PC-3 (cell line): Measurements from ENCODE around the gene PIGO. TPM values are rescaled to one million over a fixed set of nuclear protein-coding genes. Genes with fewer than 3 reads are reported as not detected.

Experiments used
- ATAC-seq: fragments of 200-7000 bp; cut with Tn5 transposase; 2 replicates; pipeline ENCODE4 v1.9.1; 2020; ENCODE audit warnings: mild to moderate bottlenecking, moderate library complexity
- BruUV-seq: library from RNA; stranded (reverse); fragments of 400-500 nt; replicated peaks from 2 replicates; lab custom pipeline; 2021; lab: Mats Ljungman, UMichigan
- CTCF ChIA-PET: fragments of 300-600 bp; sonication (Branson Sonifier 250); formaldehyde crosslinking; loops from one replicate; lab custom pipeline; 2022; ENCODE audit warnings: antibody characterized with exemption; lab: Charles Lee
- POLR2A ChIA-PET: fragments of 300-600 bp; sonication (Branson Sonifier 250); formaldehyde crosslinking; loops from one replicate; lab custom pipeline; 2022; ENCODE audit warnings: antibody characterized with exemption; ENCODE audit not compliant: unreplicated experiment; lab: Charles Lee
- DNase-seq: peaks from one replicate; pipeline ENCODE4 v3.0.0-alpha.2; 2015
- H2AFZ ChIP-seq: fragments of 300-600 bp; sonication (generic); 2 replicates; pipeline ENCODE4 v1.6.0; 2016; ENCODE audit warnings: antibody characterized with exemption, low read length
- H3F3A ChIP-seq: fragments of 300-600 bp; sonication (generic); one replicate; pipeline ENCODE4 v1.6.0; 2017; ENCODE audit warnings: antibody characterized with exemption, low read length, control low read depth, mild to moderate bottlenecking; ENCODE audit not compliant: unreplicated experiment
- H3K27ac ChIP-seq: fragments of 300-600 bp; sonication (generic); 2 replicates; pipeline ENCODE4 v1.5.1; 2016; ENCODE audit warnings: mild to moderate bottlenecking, low read length
- H3K27me3 ChIP-seq: fragments of 300-600 bp; sonication (generic); 2 replicates; pipeline ENCODE4 v1.6.1; 2016; ENCODE audit warnings: low read length, mixed read lengths
- H3K36me3 ChIP-seq: fragments of 300-600 bp; sonication (generic); 2 replicates; pipeline ENCODE4 v1.6.1; 2016; ENCODE audit warnings: low read depth, mixed run types, low read length, mixed read lengths
- H3K4me1 ChIP-seq: fragments of 300-600 bp; sonication (generic); 2 replicates; pipeline ENCODE4 v1.5.1; 2016; ENCODE audit warnings: low read length; ENCODE audit not compliant: insufficient read depth
- H3K4me2 ChIP-seq: fragments of 300-600 bp; sonication (generic); 2 replicates; pipeline ENCODE4 v1.6.0; 2016; ENCODE audit warnings: low read length
- H3K4me3 ChIP-seq: fragments of 300-600 bp; sonication (generic); 2 replicates; pipeline ENCODE4 v1.5.1; 2016; ENCODE audit warnings: mild to moderate bottlenecking, low read length, mixed read lengths
- H3K79me2 ChIP-seq: fragments of 300-600 bp; sonication (generic); 2 replicates; pipeline ENCODE4 v1.6.1; 2017; ENCODE audit warnings: low read length, mixed read lengths
- H3K9ac ChIP-seq: fragments of 300-600 bp; sonication (generic); 2 replicates; pipeline ENCODE4 v1.6.0; 2016; ENCODE audit warnings: mild to moderate bottlenecking, low read length
- H3K9me2 ChIP-seq: fragments of 300-600 bp; sonication (generic); replicated peaks from 2 replicates; pipeline ENCODE4 v1.6.1; 2016; ENCODE audit warnings: mixed run types, low read length, mixed read lengths
- H3K9me3 ChIP-seq: fragments of 300-600 bp; sonication (generic); 2 replicates; pipeline ENCODE4 v1.6.1; 2016; ENCODE audit warnings: low read length, mixed read lengths
- H4K20me1 ChIP-seq: fragments of 300-600 bp; sonication (generic); 2 replicates; pipeline ENCODE4 v1.6.1; 2016; ENCODE audit warnings: low read length, mixed read lengths
- EZH2 ChIP-seq: fragments of 300-600 bp; sonication (generic); IDR thresholded peaks from one replicate; pipeline ENCODE4 v1.6.1; 2017; ENCODE audit warnings: antibody characterized with exemption, mild to moderate bottlenecking, low read length; ENCODE audit not compliant: unreplicated experiment
- EZH2phosphoT487 ChIP-seq: fragments of 300-600 bp; sonication (generic); IDR thresholded peaks from 2 replicates; pipeline ENCODE4 v1.6.1; 2018; ENCODE audit warnings: mild to moderate bottlenecking, antibody characterized with exemption, low read length, borderline replicate concordance
- intact Hi-C: fragments of 100-400 bp; cut with micrococcal nuclease; formaldehyde crosslinking; loops from 2 replicates; pipeline ENCODE4 v1.9.0; 2023
- total RNA-seq: library from RNA; depleted of rRNA; stranded (reverse); fragments of >200 nt; gene quantifications from 2 replicates; pipeline ENCODE4 v1.2.3, GENCODE V29; 2014
- TF ChIP-seq, protein P1 (sequence below): fragments of 300-600 bp; sonication (generic); conservative IDR thresholded peaks from 2 replicates; pipeline ENCODE4 v1.5.1; 2017; ENCODE audit warnings: antibody characterized with exemption, low read depth, mild to moderate bottlenecking, low read length

The PIGO gene
- total RNA-seq, 1 experiment from 2014 or later = 18.2 TPM

DNA sequence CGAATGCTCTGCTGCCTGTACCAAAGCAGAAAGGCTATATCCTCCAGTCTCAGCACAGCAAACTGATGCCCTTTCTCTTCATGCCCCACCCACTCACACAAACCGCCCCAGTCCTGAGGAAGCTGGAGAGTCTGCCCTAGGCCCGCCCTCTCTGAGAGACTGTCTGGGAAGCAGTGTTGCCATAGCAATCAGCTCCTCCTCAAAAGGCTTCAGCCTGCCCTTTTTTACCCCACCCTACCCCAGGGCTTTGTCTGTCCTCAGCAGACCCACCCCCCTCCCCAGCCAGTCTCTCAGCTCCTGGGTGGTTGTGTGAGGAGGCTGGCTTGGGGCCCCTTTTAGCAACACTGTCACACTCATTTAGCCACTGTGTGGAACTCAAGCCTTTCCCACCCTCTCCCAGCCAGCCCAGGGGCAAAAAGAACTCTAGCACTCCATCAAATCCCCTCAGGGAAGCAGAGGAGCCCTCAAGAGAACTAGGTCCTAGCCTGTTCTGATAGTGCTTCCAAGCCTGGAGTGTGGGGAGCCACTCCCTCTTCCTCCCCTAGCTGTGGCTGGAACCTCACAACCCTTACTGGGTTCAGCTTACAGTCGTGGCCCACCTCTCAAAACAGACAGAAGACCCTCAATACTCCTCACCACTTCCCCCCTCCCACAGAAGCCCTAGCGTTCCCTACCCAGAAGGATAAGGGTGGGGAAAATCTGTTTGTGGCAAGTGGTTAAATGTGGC is 17.9 kb upstream of the PIGO start:
- ChIA-PET POLR2A (interaction anchor here (0.5 to 0.8 kb wide), 4 partner anchors 63 to 618 kb away, joined by 3 to 4 read pairs (median 3); partner anchors contain the start of gene CREB3), CTCF (no interaction called here)
- BruUV-seq = TSS peak; percentile 59
- TF ChIP-seq, protein P1, sequence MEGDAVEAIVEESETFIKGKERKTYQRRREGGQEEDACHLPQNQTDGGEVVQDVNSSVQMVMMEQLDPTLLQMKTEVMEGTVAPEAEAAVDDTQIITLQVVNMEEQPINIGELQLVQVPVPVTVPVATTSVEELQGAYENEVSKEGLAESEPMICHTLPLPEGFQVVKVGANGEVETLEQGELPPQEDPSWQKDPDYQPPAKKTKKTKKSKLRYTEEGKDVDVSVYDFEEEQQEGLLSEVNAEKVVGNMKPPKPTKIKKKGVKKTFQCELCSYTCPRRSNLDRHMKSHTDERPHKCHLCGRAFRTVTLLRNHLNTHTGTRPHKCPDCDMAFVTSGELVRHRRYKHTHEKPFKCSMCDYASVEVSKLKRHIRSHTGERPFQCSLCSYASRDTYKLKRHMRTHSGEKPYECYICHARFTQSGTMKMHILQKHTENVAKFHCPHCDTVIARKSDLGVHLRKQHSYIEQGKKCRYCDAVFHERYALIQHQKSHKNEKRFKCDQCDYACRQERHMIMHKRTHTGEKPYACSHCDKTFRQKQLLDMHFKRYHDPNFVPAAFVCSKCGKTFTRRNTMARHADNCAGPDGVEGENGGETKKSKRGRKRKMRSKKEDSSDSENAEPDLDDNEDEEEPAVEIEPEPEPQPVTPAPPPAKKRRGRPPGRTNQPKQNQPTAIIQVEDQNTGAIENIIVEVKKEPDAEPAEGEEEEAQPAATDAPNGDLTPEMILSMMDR = no peak
- TF ChIP-seq EZH2 (no peak), EZH2phosphoT487 (no peak)
- Histone ChIP-seq H3K27me3 (no peaks in the 10 kb centered on the region), H3K9ac (peak overlapping the region; percentile 28), H2AFZ (peak overlapping the region; percentile 50), H3K9me3 (no peaks in the 10 kb centered on the region), H3K4me2 (peak overlapping the region; percentile 99), H3K9me2 (no peaks in the 10 kb centered on the region), H3K79me2 (no peaks in the 10 kb centered on the region), H3K4me1 (peaks cover 49% of the 10 kb centered on the region), H3K36me3 (no peaks in the 10 kb centered on the region; the same call in 1 of the 2 replicates), H3K27ac (peak overlapping the region; percentile 39), H3K4me3 (peak overlapping the region; percentile 83), H4K20me1 (no peaks in the 10 kb centered on the region), H3F3A (no peaks in the 10 kb centered on the region)
- intact Hi-C loops = no loop called here
- DNase-seq (peak; percentile 66), ATAC-seq (peak; percentile 18)

DNA sequence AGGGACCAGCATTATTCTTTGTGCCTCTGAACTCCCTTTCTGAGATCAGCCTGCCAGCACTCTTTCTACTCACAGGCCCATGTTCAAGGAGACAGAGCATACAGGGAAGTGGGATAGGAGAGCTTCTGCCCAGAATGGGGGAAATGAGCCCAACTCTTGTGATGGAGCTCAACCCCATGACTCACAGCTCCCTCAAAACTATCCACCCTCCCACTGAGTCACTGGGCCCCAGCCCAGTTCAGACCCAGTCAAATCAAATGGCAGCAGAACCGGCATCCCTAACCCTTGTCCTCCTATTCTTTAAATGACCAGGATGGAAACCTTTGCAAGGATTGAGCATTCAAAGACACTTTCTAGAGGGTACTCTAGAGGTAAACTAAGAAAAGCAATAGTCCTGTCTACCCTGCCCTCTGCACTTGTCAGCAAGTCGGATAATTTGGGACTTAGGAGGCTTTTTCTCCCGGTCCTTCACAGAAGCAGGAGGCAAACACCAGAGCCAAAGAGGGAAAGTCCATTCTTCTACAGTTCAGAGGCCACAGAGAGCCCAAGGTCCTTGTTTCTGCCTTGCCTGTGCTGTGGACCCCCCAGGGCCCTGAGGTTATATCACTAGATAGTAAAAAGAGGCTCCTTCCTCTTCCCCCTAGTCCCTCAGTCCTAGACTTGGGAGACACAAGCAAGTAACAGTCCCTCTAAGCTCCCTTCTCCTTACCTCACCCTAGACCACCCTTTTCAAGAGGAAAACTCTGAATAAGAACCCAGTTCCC is 16.0 kb upstream of the PIGO start:
- CTCF ChIA-PET = interaction anchor here (0.6 kb wide), 2 partner anchors 9 to 456 kb away, joined by 3 to 5 read pairs; no protein-coding TSS in a partner anchor
- TF ChIP-seq, protein P1 = no peak
- no peak for TF ChIP-seq EZH2phosphoT487
- no peak for TF ChIP-seq EZH2
- intact Hi-C loops = no loop called here
- ATAC-seq (no peak), DNase-seq (peak; percentile 48)
- Histone ChIP-seq H3K4me3 (peak overlapping the region; percentile 43; the same call in 1 of the 2 replicates), H3K4me2 (peak overlapping the region; percentile 73), H3K27me3 (no peaks in the 10 kb centered on the region), H3K4me1 (peaks cover 49% of the 10 kb centered on the region), H3K9me3 (no peaks in the 10 kb centered on the region), H3K9ac (no peak overlapping the region), H3K27ac (peak overlapping the region; percentile 41), H3K79me2 (no peaks in the 10 kb centered on the region), H2AFZ (no peak overlapping the region), H3K9me2 (no peaks in the 10 kb centered on the region), H3F3A (no peaks in the 10 kb centered on the region), H3K36me3 (no peaks in the 10 kb centered on the region; the same call in 1 of the 2 replicates), H4K20me1 (no peaks in the 10 kb centered on the region)
- no TSS peak for BruUV-seq
- POLR2A ChIA-PET = no interaction called here
